GM12801 (cell line): ENCODE measurements around the gene BUD13.

Experiments used
- CTCF ChIP-seq: IDR thresholded peaks from one replicate; pipeline ENCODE4 v1.5.1; 2011; ENCODE audit warnings: control low read depth; ENCODE audit not compliant: insufficient read length; ENCODE audit errors: extremely low read depth

Gene BUD13

GRCh38 chr11:116791002-116791812 lies 18.4 kb upstream of the BUD13 start:
- TF ChIP-seq CTCF: no peak

- no peak for TF ChIP-seq CTCF
Measured at GRCh38 chr11:116790167-116791001, 17.6 kb upstream of the BUD13 start.

- TF ChIP-seq CTCF: no peak
Measured at GRCh38 chr11:116788975-116789374, 16.2 kb upstream of the BUD13 start.

GRCh38 chr11:116788534-116788933 lies 15.7 kb upstream of the BUD13 start:
- no peak for TF ChIP-seq CTCF

GRCh38 chr11:116787786-116788486 lies 15.1 kb upstream of the BUD13 start, which contains the start of gene ZPR1:
TSS of gene ZPR1 (minus strand) at chr11:116788023. CDS start at chr11:116787990, 33 bp downstream.
- TF ChIP-seq CTCF: no peak

- no peak for TF ChIP-seq CTCF
Measured at GRCh38 chr11:116787436-116787785, 14.6 kb upstream of the BUD13 start.

- no peak for TF ChIP-seq CTCF
Measured at GRCh38 chr11:116786966-116787365, 14.2 kb upstream of the BUD13 start.
